ENCODE data around the gene TRDN.

DNA sequence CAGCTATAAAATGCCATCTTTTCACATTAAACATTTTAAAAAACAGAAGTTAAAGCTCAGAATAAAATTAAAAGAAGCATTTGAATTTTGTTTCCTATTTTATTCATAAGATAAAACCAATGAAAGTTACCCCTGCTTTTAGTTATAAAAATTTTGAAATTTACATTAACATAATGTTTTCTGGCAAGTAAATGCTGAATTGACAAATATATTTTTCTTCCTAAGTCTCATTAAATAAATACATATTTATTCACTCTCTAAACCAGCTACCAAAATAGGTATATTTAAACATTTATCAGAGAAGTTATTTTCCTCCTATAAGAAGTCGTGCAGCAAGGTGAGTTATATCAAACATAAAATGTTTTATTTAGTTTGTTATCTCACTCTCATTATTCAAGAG is 213.6 kb downstream of the TRDN start:
- TF ChIP-seq CTCF (conservative IDR thresholded peaks at IDR 0.05; ENCODE audit: low read length) (no peak), EZH2phosphoT487 (IDR thresholded peaks at IDR 0.05; ENCODE audit: borderline replicate concordance) (no peak)
